Neuron (in vitro differentiated cells): ENCODE data around the gene NEURL4.
"Not testable (repeated sequence)": the region's sequence is repeated elsewhere in the genome, so short reads cannot be mapped to it uniquely, and the experiment has no call there.

ENCODE experiments used
- H2AFZ ChIP-seq: one replicate; pipeline ENCODE4 v1.6.1; 2013; ENCODE audit warnings: low read depth, mild to moderate bottlenecking, inconsistent platforms, low read length, moderate library complexity
- H3K27me3 ChIP-seq: one replicate; pipeline ENCODE4 v1.6.1; 2013; ENCODE audit warnings: low read length; ENCODE audit not compliant: insufficient read depth
- H3K36me3 ChIP-seq: one replicate; pipeline ENCODE4 v1.6.1; 2013; ENCODE audit warnings: low read length; ENCODE audit not compliant: insufficient read depth
- H3K4me1 ChIP-seq: one replicate; pipeline ENCODE4 v1.6.1; 2013; ENCODE audit warnings: low read length; ENCODE audit not compliant: insufficient read depth
- H3K4me3 ChIP-seq: 2 replicates; pipeline ENCODE4 v1.5.1; 2013; ENCODE audit warnings: mild to moderate bottlenecking, low read length, moderate library complexity
- H3K9me3 ChIP-seq: one replicate; pipeline ENCODE4 v1.6.1; 2013; ENCODE audit warnings: low read length

The NEURL4 gene

DNA sequence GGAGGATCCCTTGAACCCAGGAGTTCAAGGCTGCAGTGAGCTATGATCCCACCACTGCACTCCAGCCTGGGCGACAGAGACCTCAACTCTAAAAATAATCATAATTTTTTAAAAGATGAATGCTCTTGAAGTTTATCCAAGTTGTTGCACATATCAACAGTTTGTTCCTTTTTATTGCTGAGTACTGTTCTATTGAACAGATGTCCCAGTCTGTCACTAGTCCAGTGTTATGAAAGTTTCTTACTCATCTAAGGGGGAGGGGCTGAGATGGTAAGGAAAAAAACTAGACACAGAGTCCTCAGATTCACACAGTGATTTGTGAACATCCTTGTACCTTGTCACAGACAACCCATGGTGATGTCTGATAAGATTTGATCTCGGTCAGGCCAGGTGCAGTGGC is 11.0 kb upstream of the NEURL4 start:
- Histone ChIP-seq H3K4me1 (no peaks in the 10 kb centered on the region), H3K9me3 (no peaks in the 10 kb centered on the region), H3K27me3 (peaks cover 2% of the 10 kb centered on the region)

DNA sequence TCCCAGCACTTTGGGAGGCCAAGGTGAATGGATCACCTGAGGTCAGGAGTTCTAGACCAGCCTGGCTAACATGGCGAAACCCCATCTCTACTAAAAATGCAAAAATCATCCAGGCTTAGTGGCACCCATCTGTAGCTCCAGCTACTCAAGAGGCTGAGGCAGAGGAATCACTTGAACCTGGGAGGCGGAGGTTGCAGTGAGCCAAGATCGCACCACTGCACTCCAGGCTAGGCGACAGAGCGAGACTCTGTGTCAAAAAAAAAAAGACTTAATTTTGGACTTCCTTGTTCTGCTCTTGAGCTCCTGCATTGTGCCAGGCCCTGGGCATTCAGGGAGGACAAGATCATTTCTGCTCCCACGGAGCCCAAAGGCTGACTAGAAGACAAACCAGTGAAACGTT is 8.5 kb upstream of the NEURL4 start:
- not testable (repeated sequence) for H3K9me3 ChIP-seq, H2AFZ ChIP-seq, H3K36me3 ChIP-seq, H3K27me3 ChIP-seq, H3K4me3 ChIP-seq, H3K4me1 ChIP-seq

More for the DNA sequence above, 11.0 kb upstream of the NEURL4 start:
- H3K4me3 ChIP-seq: no peak overlapping the region
- H2AFZ ChIP-seq: no peak overlapping the region
- H3K36me3 ChIP-seq: no peaks in the 10 kb centered on the region

DNA sequence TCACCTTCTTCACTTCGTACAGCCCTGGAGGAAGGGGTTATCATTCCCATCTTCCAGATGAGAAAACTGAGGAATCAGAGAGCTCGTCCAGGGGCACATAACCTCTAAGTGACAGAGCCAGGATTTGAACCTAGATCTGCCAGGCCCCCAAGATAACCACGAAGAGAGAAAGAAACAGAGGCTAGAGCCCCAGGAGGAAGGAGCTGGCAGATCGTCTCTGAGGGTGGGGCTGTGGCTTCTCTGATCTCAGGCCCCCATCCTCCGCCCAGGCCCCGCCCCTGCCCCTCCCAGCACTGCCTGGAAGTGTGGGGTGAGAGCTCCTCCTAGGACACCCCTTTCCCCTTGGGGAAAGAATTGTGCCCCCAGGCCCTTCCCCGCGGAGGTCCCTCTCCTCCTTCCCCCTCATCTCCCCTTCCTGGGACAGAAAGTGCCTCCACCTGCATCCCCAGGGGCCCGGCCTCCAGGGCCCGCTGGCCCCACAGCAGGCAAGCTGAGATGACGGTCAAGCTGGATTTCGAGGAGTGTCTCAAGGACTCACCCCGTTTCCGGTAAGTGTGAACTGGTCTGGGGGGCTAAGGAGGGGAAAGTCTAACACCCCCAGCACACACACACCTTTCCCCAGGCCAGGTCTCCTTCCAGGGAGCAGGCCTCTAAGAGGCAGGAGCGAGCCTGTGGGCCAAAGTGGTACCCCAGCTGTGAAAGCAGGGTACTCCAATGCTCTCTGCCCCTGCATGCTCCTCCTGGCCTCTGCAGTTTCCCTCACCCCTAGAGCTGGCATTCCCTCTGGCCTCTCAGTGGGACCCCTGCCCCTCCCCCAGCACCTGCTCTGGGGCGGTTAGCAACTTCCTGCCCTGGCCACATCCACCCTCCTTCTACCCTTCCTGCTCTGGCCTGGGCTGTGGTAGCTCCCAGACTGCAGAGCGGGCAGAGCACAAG is 7.4 kb upstream of the NEURL4 start, which contains the start of gene ACAP1:
ACAP1 (plus strand) TSS at position 290 of the 936 bp plus-strand sequence; CDS start at position 496, 206 bp downstream.
- Histone ChIP-seq H3K36me3 (no peaks in the 10 kb centered on the region), H3K9me3 (no peaks in the 10 kb centered on the region), H3K4me1 (no peaks in the 10 kb centered on the region), H2AFZ (no peak within 1 kb of the TSS), H3K4me3 (no peak within 1 kb of the TSS), H3K27me3 (no peaks in the 10 kb centered on the region)

DNA sequence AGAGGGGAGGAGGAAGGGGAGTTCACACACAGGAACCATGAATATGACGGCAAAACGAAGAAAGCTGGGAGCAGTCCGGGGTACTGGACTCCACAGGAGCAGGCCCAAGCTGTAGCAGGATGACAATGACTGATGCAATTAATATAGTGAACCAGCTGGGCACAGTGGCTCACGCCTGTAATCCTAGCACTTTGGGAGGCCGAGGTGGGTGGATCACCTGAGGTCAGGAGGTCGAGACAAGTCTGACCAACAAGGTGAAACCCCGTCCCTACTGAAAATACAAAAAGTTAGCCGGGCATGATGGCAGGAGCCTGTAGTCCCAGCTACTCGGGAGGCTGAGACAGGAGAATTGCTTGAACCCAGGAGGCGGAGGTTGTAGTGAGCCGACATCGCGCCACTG is 6.6 kb upstream of the NEURL4 start:
- not testable (repeated sequence) for H3K9me3 ChIP-seq, H3K4me3 ChIP-seq, H3K4me1 ChIP-seq, H3K36me3 ChIP-seq, H3K27me3 ChIP-seq, H2AFZ ChIP-seq

DNA sequence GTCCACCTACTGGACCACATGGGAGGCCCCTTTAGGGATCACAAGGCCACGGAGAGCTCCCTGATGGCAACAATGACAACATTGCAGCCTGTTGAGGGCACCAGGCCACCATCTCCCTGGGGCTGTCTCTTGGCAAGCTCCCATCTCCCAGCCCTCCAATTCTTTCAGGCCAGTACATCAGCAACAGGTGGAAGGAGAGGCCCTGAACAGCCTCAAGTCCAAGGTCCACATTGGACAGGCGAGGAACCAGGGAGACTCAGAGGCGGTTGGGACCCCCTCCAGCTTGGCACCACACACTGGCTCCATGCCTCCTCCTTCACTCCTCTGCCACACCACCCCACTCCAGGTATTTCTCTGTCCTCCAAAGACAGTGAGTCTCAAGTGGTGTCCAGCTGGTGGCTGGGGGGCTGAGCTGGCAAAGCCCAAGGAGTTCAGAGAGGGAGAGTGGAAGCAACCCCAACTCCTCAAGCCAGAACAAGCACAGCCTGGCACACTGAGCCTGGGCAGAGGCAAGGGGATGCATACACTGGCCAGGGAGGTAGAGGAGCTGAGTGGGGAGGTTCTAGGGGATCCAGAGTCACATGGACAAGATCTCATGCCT is 5.9 kb upstream of the NEURL4 start:
- H3K27me3 ChIP-seq: no peaks in the 10 kb centered on the region
- H2AFZ ChIP-seq: no peak overlapping the region
- no peak overlapping the region for H3K4me3 ChIP-seq
- H3K9me3 ChIP-seq: no peaks in the 10 kb centered on the region
- no peaks in the 10 kb centered on the region for H3K36me3 ChIP-seq
- H3K4me1 ChIP-seq: peaks cover 8% of the 10 kb centered on the region

DNA sequence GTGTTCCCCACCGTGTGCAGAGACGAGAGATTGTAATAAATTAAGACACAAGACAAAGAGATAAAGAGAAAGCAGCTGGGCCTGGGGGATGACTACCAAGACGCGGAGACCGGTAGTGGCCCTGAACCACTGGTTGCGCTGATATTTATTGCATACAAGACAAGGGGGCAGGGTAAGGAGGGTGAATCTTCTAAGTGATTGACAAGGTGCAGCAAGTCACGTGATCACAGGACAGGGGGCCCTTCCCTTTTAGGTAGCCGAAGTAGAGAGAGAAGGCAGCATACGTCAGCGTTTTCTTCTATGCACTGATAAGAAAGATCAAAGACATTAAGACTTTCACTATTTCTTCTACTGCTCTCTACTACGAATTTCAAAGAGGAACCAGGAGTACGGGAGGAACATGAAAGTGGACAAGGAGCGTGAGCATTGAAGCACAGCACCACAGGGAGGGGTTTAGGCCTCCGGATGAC is 3.5 kb upstream of the NEURL4 start:
- not testable (repeated sequence) for H3K9me3 ChIP-seq, H2AFZ ChIP-seq, H3K4me3 ChIP-seq, H3K27me3 ChIP-seq, H3K36me3 ChIP-seq
- peaks cover 17% of the 10 kb centered on the region for H3K4me1 ChIP-seq

DNA sequence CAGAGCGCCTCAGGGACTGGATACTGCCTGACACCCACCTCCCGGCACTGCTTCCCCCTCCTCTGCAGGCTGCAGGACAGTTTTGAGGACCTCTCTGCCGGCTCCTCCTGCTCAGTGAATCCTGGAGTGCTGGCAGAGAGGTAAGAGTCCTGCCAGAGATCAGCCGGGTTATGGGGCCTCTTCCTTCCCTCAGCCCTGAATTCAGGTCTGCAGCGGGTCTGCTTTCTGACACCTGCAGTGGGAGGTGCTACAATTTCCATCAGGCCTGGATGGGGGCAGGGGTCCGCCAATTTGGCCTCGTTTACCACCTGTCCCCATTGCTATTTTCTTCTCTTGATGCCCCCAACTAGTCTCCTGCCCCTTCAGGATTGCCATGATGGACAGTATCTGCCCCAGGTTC is 3.0 kb upstream of the NEURL4 start:
- Histone ChIP-seq H3K36me3 (peaks cover under 1% of the 10 kb centered on the region), H2AFZ (no peak overlapping the region), H3K9me3 (no peaks in the 10 kb centered on the region), H3K27me3 (no peaks in the 10 kb centered on the region), H3K4me1 (peaks cover 20% of the 10 kb centered on the region), H3K4me3 (no peak overlapping the region)

DNA sequence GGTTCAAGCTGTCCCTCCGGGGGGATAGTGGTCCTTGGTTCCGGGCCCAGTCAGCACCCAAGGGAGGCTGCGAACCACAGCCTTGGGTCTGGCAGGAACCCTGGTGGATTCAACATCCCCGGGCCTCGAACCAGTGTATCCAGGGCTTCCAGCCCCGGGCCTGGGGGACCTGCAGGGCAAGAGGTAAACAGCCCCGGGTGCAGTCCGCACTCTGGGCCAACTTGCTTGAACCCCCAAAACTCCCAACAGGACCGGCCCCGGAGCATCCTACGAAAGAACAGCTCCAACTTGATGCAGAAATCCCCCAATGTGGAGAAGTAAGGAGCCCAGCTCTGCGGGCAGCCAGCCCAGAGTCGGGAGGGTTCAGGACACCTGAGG is 1.5 kb upstream of the NEURL4 start:
- peak overlapping the region; percentile 48 for H2AFZ ChIP-seq
- peaks cover 15% of the 10 kb centered on the region for H3K36me3 ChIP-seq
- H3K9me3 ChIP-seq: no peaks in the 10 kb centered on the region
- H3K4me3 ChIP-seq: peak overlapping the region; percentile 81
- H3K4me1 ChIP-seq: peaks cover 21% of the 10 kb centered on the region
- H3K27me3 ChIP-seq: no peaks in the 10 kb centered on the region

DNA sequence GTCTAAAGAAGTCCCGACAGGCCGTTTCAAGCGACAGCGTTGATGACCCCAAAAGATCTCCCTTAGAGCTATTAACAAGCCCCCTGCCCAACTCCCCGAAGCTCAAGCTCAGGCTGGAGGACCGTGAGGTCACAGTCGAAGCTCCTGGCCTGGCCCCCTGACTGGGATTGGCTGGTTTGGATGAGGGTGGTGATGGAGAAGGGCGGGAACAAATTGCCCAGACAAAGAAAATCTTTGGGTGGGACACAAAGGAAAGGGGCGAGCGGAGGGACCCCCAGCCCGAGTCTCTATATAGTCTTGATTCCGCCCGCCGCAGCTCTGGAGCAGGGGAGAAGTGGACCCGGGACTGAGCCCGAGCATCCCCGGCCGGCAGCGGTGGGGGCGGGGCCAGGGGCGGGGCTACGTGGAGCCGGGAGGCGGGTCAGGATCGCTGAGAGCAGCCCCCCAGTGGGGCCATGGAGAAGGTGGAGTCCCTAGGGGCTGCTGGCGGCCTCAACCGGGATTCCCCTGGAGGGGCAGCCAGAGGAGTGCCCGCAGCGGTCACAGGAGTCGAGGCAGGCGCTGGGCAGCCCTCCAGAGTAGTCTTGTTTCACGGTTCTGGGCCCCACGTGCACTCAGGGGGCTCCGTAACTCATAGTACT is 982 bp upstream of the NEURL4 start:
- Histone ChIP-seq H2AFZ (peak overlapping the region; percentile 48), H3K9me3 (no peaks in the 10 kb centered on the region), H3K36me3 (peaks cover 20% of the 10 kb centered on the region), H3K27me3 (no peaks in the 10 kb centered on the region), H3K4me1 (peaks cover 21% of the 10 kb centered on the region), H3K4me3 (peak overlapping the region; percentile 81)

DNA sequence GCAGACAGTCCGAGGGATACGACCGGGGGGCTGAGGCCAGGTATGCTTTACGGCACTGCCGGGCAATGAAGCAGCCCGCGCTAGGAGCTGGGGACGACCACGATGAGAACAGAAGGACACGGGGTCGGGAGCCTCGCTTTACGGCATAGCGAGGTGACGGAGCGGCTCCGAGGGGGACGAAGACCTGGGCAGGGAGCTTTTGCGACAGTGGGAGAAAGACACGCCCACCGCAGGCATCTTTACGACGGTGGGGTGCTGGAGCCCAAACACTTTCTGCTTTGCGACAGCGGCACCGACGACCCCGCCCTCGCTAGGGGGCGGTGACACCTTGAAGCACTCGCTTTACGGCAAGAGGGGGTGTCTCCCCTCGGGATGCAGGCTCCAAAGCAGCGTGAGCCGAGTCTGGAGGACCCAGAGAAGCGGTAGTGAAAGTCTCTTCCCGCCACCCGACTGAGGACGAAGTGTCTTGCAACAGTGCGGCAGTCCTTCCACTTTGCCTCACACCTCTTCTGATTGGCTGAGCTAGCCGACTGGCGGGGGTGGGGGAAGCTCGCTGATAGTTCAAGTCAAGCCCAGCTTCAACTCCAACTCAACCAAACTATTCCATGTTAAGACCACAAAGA is 350 bp upstream of the NEURL4 start:
- Histone ChIP-seq H3K27me3 (no peaks in the 10 kb centered on the region), H3K4me3 (peak overlapping the region; percentile 81), H3K36me3 (peaks cover 24% of the 10 kb centered on the region), H3K4me1 (peaks cover 21% of the 10 kb centered on the region), H3K9me3 (no peaks in the 10 kb centered on the region), H2AFZ (peak overlapping the region; percentile 48)

DNA sequence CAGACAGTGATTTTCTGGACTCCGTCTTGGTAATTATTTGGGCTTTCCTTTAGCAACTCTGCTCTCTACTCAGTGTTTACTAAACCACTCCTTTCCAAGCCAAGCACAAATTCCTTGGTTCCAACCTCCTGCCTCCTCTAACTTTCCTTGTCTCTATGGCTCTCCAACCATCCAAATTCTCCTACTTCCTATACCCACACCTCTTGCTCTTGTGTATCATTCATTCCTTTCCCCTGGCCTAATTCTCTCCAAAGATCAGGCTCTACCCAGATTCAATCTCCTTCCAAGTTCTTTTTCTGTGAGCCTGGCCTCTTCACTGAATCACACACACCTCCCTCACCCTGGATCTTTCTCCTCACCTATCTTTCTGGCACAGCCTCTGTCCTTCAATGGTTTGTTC is 1.1 kb downstream of the NEURL4 start:
- H3K9me3 ChIP-seq: no peaks in the 10 kb centered on the region
- H2AFZ ChIP-seq: no peak overlapping the region
- H3K36me3 ChIP-seq: peaks cover 36% of the 10 kb centered on the region
- H3K4me1 ChIP-seq: peaks cover 21% of the 10 kb centered on the region
- H3K4me3 ChIP-seq: peak overlapping the region; percentile 81
- no peaks in the 10 kb centered on the region for H3K27me3 ChIP-seq

DNA sequence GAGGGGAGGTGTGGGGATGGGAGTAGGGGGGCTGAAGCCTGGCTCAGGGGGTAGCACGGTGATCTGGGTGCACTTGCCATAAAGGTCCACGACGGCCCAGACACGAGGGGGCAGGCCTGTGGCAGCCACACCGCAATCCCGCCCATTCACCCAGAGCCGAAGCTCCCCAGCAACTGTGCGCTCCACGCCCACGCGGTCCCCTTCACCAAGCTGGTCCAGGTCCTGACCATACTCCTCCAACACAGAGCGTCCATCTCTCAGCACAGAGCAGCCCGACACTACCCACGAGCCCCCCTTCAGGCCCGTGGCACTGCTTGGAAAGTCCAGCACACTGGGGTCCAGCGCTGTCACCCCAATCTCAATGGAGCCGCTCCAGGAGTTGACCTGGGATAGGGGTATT is 1.6 kb downstream of the NEURL4 start:
- H2AFZ ChIP-seq: no peak overlapping the region
- no peaks in the 10 kb centered on the region for H3K27me3 ChIP-seq
- H3K9me3 ChIP-seq: no peaks in the 10 kb centered on the region
- peaks cover 21% of the 10 kb centered on the region for H3K4me1 ChIP-seq
- no peak overlapping the region for H3K4me3 ChIP-seq
- peaks cover 41% of the 10 kb centered on the region for H3K36me3 ChIP-seq

DNA sequence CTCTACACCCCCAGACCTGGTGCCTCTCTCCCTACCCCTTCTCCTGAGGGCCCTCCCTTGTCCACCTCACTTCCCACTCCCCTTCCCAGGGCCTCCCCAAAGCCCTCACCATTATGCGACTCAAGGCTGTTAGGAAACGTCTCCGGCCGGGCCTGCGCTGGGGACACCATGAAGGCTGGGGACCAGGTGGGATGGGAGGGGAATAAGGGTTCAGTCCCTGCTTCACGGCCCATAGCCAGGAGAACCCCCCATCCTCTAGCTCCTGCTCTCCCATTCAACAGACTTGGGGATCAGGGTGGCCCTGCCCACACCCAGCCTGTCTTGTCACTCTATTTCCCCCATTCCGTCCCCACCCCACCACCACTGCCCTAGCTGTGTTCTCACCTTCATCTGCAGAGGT is 2.1 kb downstream of the NEURL4 start:
- no peak overlapping the region for H2AFZ ChIP-seq
- no peaks in the 10 kb centered on the region for H3K9me3 ChIP-seq
- H3K27me3 ChIP-seq: no peaks in the 10 kb centered on the region
- H3K36me3 ChIP-seq: peaks cover 45% of the 10 kb centered on the region
- H3K4me1 ChIP-seq: peaks cover 21% of the 10 kb centered on the region
- H3K4me3 ChIP-seq: no peak overlapping the region
